Ishikawa (cell line): ENCODE data around the gene SIGLEC8.

Source experiments
- CEBPB ChIP-seq: IDR thresholded peaks from 2 replicates; pipeline ENCODE4 v1.6.1; 2012
- CREB1 ChIP-seq: IDR thresholded peaks from 2 replicates; pipeline ENCODE4 v1.6.1; 2012; ENCODE audit warnings: low read depth
- EGR1 ChIP-seq: IDR thresholded peaks from 2 replicates; pipeline ENCODE4 v1.6.1; 2012
- EP300 ChIP-seq: IDR thresholded peaks from 2 replicates; pipeline ENCODE4 v1.6.1; 2012; ENCODE audit warnings: borderline replicate concordance
- FOXM1 ChIP-seq: IDR thresholded peaks from 2 replicates; pipeline ENCODE4 v1.6.1; 2012; ENCODE audit warnings: low read depth, borderline replicate concordance
- MAX ChIP-seq: IDR thresholded peaks from 2 replicates; pipeline ENCODE4 v1.6.1; 2012
- NFIC ChIP-seq: IDR thresholded peaks from 2 replicates; pipeline ENCODE4 v1.6.1; 2012
- RAD21 ChIP-seq: IDR thresholded peaks from 2 replicates; pipeline ENCODE4 v1.6.1; 2012; ENCODE audit warnings: low read depth
- TAF1 ChIP-seq: IDR thresholded peaks from 2 replicates; pipeline ENCODE4 v1.6.1; 2012; ENCODE audit warnings: low read depth, mild to moderate bottlenecking
- TCF12 ChIP-seq: IDR thresholded peaks from 2 replicates; pipeline ENCODE4 v1.6.1; 2012; ENCODE audit warnings: low read depth
- TEAD4 ChIP-seq: IDR thresholded peaks from 2 replicates; pipeline ENCODE4 v1.6.1; 2012
- YY1 ChIP-seq: IDR thresholded peaks from 2 replicates; pipeline ENCODE4 v1.6.1; 2012; ENCODE audit warnings: low read depth
- ZBTB7A ChIP-seq: IDR thresholded peaks from 2 replicates; pipeline ENCODE4 v1.6.1; 2012; ENCODE audit warnings: low read depth
- TF ChIP-seq, protein P1 (sequence below): IDR thresholded peaks from 2 replicates; pipeline ENCODE4 v1.6.1; 2012
- TF ChIP-seq, protein P2 (sequence below): IDR thresholded peaks from 2 replicates; pipeline ENCODE4 v1.6.1; 2012; ENCODE audit warnings: low read depth, mild to moderate bottlenecking

Gene SIGLEC8

DNA sequence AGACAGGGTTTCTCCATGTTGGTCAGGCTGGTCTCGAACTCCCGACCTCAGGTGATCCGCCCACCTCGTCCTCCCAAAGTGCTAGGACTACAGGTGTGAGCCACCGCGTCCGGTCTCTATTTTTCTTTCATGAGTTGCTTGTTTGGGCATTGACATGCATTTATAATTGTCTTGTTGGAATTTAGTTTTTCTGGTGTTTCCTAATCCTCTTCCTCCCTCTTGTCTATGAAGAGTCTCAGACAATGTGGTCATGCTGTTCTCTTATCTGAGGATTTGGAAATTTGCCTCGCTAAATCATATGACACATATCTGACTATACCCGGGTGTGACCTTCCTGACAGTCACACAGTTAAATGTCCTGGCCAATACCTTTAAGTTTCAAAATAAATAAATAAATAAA lies 12.7 kb upstream of the SIGLEC8 start:
- TF ChIP-seq MAX (no peak), EP300 (no peak), CREB1 (no peak), EGR1 (no peak), FOXM1 (no peak), TCF12 (no peak), TAF1 (no peak), RAD21 (no peak), YY1 (no peak), ZBTB7A (no peak), TEAD4 (no peak), CEBPB (no peak)
- TF ChIP-seq, protein P1, sequence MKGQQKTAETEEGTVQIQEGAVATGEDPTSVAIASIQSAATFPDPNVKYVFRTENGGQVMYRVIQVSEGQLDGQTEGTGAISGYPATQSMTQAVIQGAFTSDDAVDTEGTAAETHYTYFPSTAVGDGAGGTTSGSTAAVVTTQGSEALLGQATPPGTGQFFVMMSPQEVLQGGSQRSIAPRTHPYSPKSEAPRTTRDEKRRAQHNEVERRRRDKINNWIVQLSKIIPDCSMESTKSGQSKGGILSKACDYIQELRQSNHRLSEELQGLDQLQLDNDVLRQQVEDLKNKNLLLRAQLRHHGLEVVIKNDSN: no peak
- TF ChIP-seq, protein P2, sequence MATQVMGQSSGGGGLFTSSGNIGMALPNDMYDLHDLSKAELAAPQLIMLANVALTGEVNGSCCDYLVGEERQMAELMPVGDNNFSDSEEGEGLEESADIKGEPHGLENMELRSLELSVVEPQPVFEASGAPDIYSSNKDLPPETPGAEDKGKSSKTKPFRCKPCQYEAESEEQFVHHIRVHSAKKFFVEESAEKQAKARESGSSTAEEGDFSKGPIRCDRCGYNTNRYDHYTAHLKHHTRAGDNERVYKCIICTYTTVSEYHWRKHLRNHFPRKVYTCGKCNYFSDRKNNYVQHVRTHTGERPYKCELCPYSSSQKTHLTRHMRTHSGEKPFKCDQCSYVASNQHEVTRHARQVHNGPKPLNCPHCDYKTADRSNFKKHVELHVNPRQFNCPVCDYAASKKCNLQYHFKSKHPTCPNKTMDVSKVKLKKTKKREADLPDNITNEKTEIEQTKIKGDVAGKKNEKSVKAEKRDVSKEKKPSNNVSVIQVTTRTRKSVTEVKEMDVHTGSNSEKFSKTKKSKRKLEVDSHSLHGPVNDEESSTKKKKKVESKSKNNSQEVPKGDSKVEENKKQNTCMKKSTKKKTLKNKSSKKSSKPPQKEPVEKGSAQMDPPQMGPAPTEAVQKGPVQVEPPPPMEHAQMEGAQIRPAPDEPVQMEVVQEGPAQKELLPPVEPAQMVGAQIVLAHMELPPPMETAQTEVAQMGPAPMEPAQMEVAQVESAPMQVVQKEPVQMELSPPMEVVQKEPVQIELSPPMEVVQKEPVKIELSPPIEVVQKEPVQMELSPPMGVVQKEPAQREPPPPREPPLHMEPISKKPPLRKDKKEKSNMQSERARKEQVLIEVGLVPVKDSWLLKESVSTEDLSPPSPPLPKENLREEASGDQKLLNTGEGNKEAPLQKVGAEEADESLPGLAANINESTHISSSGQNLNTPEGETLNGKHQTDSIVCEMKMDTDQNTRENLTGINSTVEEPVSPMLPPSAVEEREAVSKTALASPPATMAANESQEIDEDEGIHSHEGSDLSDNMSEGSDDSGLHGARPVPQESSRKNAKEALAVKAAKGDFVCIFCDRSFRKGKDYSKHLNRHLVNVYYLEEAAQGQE: no peak

DNA sequence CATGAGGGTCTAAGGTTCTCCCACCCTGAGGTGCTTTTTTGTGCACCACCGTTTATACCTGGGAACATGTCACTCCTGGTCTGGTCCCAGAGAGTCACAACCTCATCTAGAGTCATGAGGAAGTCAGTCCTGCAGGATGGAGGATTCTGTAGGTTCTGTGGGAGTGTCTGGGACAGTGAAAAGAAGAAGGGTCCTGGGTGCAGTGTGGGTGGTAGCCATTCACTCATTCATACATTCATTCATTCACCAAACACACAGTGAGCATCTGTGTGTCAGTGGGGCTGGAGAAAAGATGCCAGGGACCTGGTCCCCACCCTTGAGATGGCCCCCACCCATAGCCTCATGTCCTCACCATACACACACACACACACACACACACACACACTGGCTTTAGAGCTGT lies 11.4 kb upstream of the SIGLEC8 start:
- TF ChIP-seq NFIC (no peak), CEBPB (no peak), TCF12 (no peak), TAF1 (no peak), EP300 (no peak), CREB1 (no peak)

GRCh38 chr19:51469162-51469561 lies 10.9 kb upstream of the SIGLEC8 start:
- TF ChIP-seq FOXM1 (no peak), CREB1 (no peak), TEAD4 (no peak), MAX (no peak), RAD21 (no peak), ZBTB7A (no peak), TAF1 (no peak)
- TF ChIP-seq, protein P1: no peak

- TF ChIP-seq EGR1: no peak
- TF ChIP-seq, protein P2: no peak
- TF ChIP-seq MAX: no peak
- no peak for TF ChIP-seq TCF12
- no peak for TF ChIP-seq YY1
- no peak for TF ChIP-seq CREB1
- no peak for TF ChIP-seq TAF1
- TF ChIP-seq RAD21: no peak
- TF ChIP-seq TEAD4: no peak
- TF ChIP-seq, protein P1: no peak
- no peak for TF ChIP-seq NFIC
- TF ChIP-seq CEBPB: no peak
- no peak for TF ChIP-seq ZBTB7A
- TF ChIP-seq FOXM1: no peak
- no peak for TF ChIP-seq EP300
Measured at GRCh38 chr19:51468545-51468920, 10.3 kb upstream of the SIGLEC8 start.

GRCh38 chr19:51467864-51468544 lies 9.8 kb upstream of the SIGLEC8 start:
- TF ChIP-seq, protein P1: no peak
- TF ChIP-seq YY1 (no peak), CEBPB (no peak), TCF12 (no peak)
- TF ChIP-seq, protein P2: no peak
